H1 (cell line): ENCODE data around the gene CAMTA1. TPM values are rescaled to one million over a fixed set of nuclear protein-coding genes. Genes with fewer than 3 reads are reported as not detected.

Experiments used
- CTCF ChIA-PET: fragments of 300-600 bp; sonication (Branson Sonifier 250); formaldehyde crosslinking; loops from one replicate; lab custom pipeline; 2021; ENCODE audit not compliant: partially characterized antibody; lab: Charles Lee
- POLR2A ChIA-PET: fragments of 300-600 bp; sonication (Branson Sonifier 250); formaldehyde crosslinking; loops from one replicate; lab custom pipeline; 2021; ENCODE audit warnings: inconsistent platforms; ENCODE audit not compliant: partially characterized antibody; lab: Charles Lee
- DNase-seq, 2 experiments: peaks; one replicate each; pipeline versions ENCODE4 v3.0.0 to v3.0.0-alpha.2; 2010 to 2022; ENCODE audit warnings: low spot score in 2 of 2, low read depth in 1 of 2, mixed read lengths in 1 of 2
- FAIRE-seq: peaks from 2 replicates; lab custom pipeline; 2011; peaks lifted over from hg19 to GRCh38; lab: Jason Lieb, UNC
- H2AFZ ChIP-seq: 2 replicates; pipeline ENCODE4 v1.8.1; 2012; ENCODE audit warnings: low read length, inconsistent platforms
- H2AK5ac ChIP-seq: 2 replicates; pipeline ENCODE4 v1.6.1; 2013; ENCODE audit warnings: low read depth, low read length
- H2BK120ac ChIP-seq: replicated peaks from 2 replicates; pipeline ENCODE3; 2013; ENCODE audit warnings: low read depth, low read length, inconsistent platforms
- H2BK12ac ChIP-seq: 2 replicates; pipeline ENCODE4 v1.6.1; 2013; ENCODE audit warnings: low read depth, low read length
- H2BK15ac ChIP-seq: 2 replicates; pipeline ENCODE4 v1.6.1; 2013; ENCODE audit warnings: low read length
- H2BK20ac ChIP-seq: 2 replicates; pipeline ENCODE4 v1.6.1; 2013; ENCODE audit warnings: low read length
- H2BK5ac ChIP-seq: 2 replicates; pipeline ENCODE4 v1.6.1; 2013; ENCODE audit warnings: low read depth, low read length
- H3K14ac ChIP-seq: 2 replicates; pipeline ENCODE4 v1.6.1; 2013; ENCODE audit warnings: inconsistent platforms; ENCODE audit not compliant: insufficient read length
- H3K18ac ChIP-seq: 2 replicates; pipeline ENCODE4 v1.6.1; 2013; ENCODE audit warnings: low read length; ENCODE audit errors: extremely low read depth
- H3K23ac ChIP-seq: 2 replicates; pipeline ENCODE4 v1.6.1; 2013; ENCODE audit warnings: inconsistent platforms; ENCODE audit not compliant: insufficient read length
- H3K23me2 ChIP-seq: 2 replicates; pipeline ENCODE4 v1.6.1; 2013; ENCODE audit warnings: low read depth, low read length
- H3K27ac ChIP-seq: 2 replicates; pipeline ENCODE4 v1.6.1; 2011; ENCODE audit warnings: low read depth, low read length, inconsistent platforms
- H3K27me3 ChIP-seq, 4 experiments: replicated peaks in 1 of 4; 1 replicate in 1 of 4; 2 replicates in 3 of 4; pipeline versions ENCODE4 v1.6.1 to v1.8.1; 2011 to 2013; ENCODE audit warnings: low read length in 3 of 4, mild to moderate bottlenecking in 3 of 4, inconsistent platforms in 2 of 4, mixed read lengths in 2 of 4, moderate library complexity in 1 of 4; ENCODE audit not compliant: control insufficient read depth in 3 of 4, insufficient read depth in 3 of 4; ENCODE audit errors: extremely low read depth in 1 of 4
- H3K36me3 ChIP-seq, 4 experiments: 2 replicates each; pipeline versions ENCODE4 v1.6.1 to v1.8.1; 2011 to 2013; ENCODE audit warnings: mild to moderate bottlenecking in 4 of 4, low read length in 3 of 4, moderate library complexity in 2 of 4, control low read depth in 1 of 4, inconsistent platforms in 1 of 4; ENCODE audit not compliant: insufficient read depth in 4 of 4, control insufficient read depth in 2 of 4
- H3K4ac ChIP-seq: replicated peaks from 2 replicates; pipeline ENCODE3; 2013; ENCODE audit warnings: low read length, low read depth, mixed read lengths, inconsistent platforms; ENCODE audit not compliant: insufficient read length
- H3K4me1 ChIP-seq, 4 experiments: replicated peaks in 1 of 4; 1 replicate in 1 of 4; 2 replicates in 3 of 4; pipeline versions ENCODE4 v1.6.1 to v1.8.1; 2011 to 2013; ENCODE audit warnings: low read length in 3 of 4, inconsistent platforms in 2 of 4, mixed read lengths in 1 of 4; ENCODE audit not compliant: insufficient read depth in 4 of 4, control insufficient read depth in 3 of 4
- H3K4me2 ChIP-seq, 2 experiments: 2 replicates each; pipeline versions ENCODE4 v1.6.1 to v1.8.1; 2011 to 2013; ENCODE audit warnings: low read depth in 2 of 2, low read length in 2 of 2, control low read depth in 1 of 2, inconsistent platforms in 1 of 2, mild to moderate bottlenecking in 1 of 2; ENCODE audit not compliant: insufficient read depth in 1 of 2
- H3K4me3 ChIP-seq, 4 experiments: fragments of 200-600, 300-600 bp in 1 of 4; sonication (generic), shearing (Covaris generic), sonication (Bioruptor Twin) in 1 of 4; 2 replicates each; pipeline versions ENCODE4 v1.5.1 to v1.8.1; 2011 to 2016; ENCODE audit warnings: low read length in 4 of 4, low read depth in 3 of 4, control low read depth in 2 of 4, inconsistent platforms in 2 of 4, mild to moderate bottlenecking in 2 of 4, mixed read lengths in 1 of 4, moderate library complexity in 1 of 4; ENCODE audit not compliant: insufficient read depth in 2 of 4; ENCODE audit errors: extremely low read depth in 1 of 4
- H3K56ac ChIP-seq: replicated peaks from 2 replicates; pipeline ENCODE3; 2013; ENCODE audit warnings: low read depth, mild to moderate bottlenecking, mixed read lengths, low read length, inconsistent platforms; ENCODE audit not compliant: insufficient read length
- H3K79me1 ChIP-seq: 2 replicates; pipeline ENCODE4 v1.6.1; 2013; ENCODE audit warnings: low read depth, low read length, control low read depth
- H3K79me2 ChIP-seq, 2 experiments: 2 replicates each; pipeline versions ENCODE4 v1.6.1 to v1.8.1; 2012 to 2013; ENCODE audit warnings: low read length in 2 of 2, mild to moderate bottlenecking in 2 of 2, inconsistent platforms in 1 of 2; ENCODE audit not compliant: insufficient read depth in 2 of 2, control insufficient read depth in 1 of 2
- H3K9ac ChIP-seq, 4 experiments: replicated peaks in 1 of 4; 1 replicate in 1 of 4; 2 replicates in 3 of 4; pipeline versions ENCODE4 v1.6.1 to v1.8.1; 2011 to 2013; ENCODE audit warnings: low read depth in 3 of 4, low read length in 3 of 4, control low read depth in 2 of 4, mild to moderate bottlenecking in 2 of 4, moderate library complexity in 2 of 4, inconsistent platforms in 1 of 4; ENCODE audit errors: extremely low read depth in 1 of 4
- H3K9me3 ChIP-seq, 2 experiments: 2 replicates each; pipeline versions ENCODE4 v1.6.1 to v1.8.1; 2012 to 2013; ENCODE audit warnings: mild to moderate bottlenecking in 2 of 2, moderate library complexity in 2 of 2, control low read depth in 1 of 2, inconsistent platforms in 1 of 2, low read depth in 1 of 2, low read length in 1 of 2, mixed read lengths in 1 of 2; ENCODE audit not compliant: insufficient read depth in 2 of 2
- H4K20me1 ChIP-seq, 2 experiments: replicated peaks in 1 of 2; 2 replicates each; pipeline versions ENCODE3 to v1.8.1; 2011 to 2013; ENCODE audit warnings: inconsistent platforms in 2 of 2, low read length in 2 of 2, mild to moderate bottlenecking in 1 of 2; ENCODE audit not compliant: insufficient read depth in 2 of 2, control insufficient read depth in 1 of 2
- H4K5ac ChIP-seq: 2 replicates; pipeline ENCODE4 v1.6.1; 2013; ENCODE audit warnings: low read length, low read depth, mixed read lengths, inconsistent platforms; ENCODE audit not compliant: insufficient read length
- H4K8ac ChIP-seq: 2 replicates; pipeline ENCODE4 v1.8.0; 2013; ENCODE audit warnings: mild to moderate bottlenecking, moderate library complexity, low read length, inconsistent platforms; ENCODE audit not compliant: insufficient read depth; ENCODE audit errors: extremely low read depth
- H4K91ac ChIP-seq: replicated peaks from 2 replicates; pipeline ENCODE3; 2013; ENCODE audit warnings: low read length, mixed read lengths, inconsistent platforms; ENCODE audit not compliant: insufficient read length
- CTCF ChIP-seq, 3 experiments: IDR thresholded peaks; 1 replicate in 2 of 3; 2 replicates in 1 of 3; pipeline versions ENCODE4 v1.5.1 to v1.6.1; 2011; ENCODE audit warnings: low read length in 3 of 3, mild to moderate bottlenecking in 3 of 3, inconsistent platforms in 2 of 3, low read depth in 1 of 3, moderate library complexity in 1 of 3; ENCODE audit not compliant: insufficient read depth in 1 of 3; ENCODE audit errors: control extremely low read depth in 1 of 3
- MAFK ChIP-seq: IDR thresholded peaks from 2 replicates; pipeline ENCODE4 v1.6.1; 2012; ENCODE audit warnings: low read depth, mild to moderate bottlenecking, improper control_type of control experiment, low read length
- RAD21 ChIP-seq, 2 experiments: IDR thresholded peaks in 1 of 2; conservative IDR thresholded peaks in 1 of 2; 2 replicates each; pipeline ENCODE4 v1.6.1; 2011; ENCODE audit warnings: low read depth in 2 of 2, low read length in 2 of 2, improper control_type of control experiment in 1 of 2, inconsistent platforms in 1 of 2, mild to moderate bottlenecking in 1 of 2, moderate library complexity in 1 of 2
- SP4 ChIP-seq: IDR thresholded peaks from 2 replicates; pipeline ENCODE4 v1.6.1; 2012; ENCODE audit warnings: low read length, inconsistent platforms
- WGBS, 2 experiments: shearing (Covaris generic) in 1 of 2; methylation state at CpG; one replicate each; pipeline versions ENCODE4 v1.1.6 to v1.1.7; 2013 to 2015; ENCODE audit warnings: low lambda C conversion rate in 2 of 2, mixed read lengths in 2 of 2, inconsistent platforms in 1 of 2, low coverage in 1 of 2, missing lambda C conversion rate in 1 of 2; ENCODE audit not compliant: insufficient replicate concordance in 2 of 2, insufficient coverage in 1 of 2, insufficient read length in 1 of 2; ENCODE audit errors: extremely low coverage in 1 of 2, missing lambda C conversion rate in 1 of 2; 5-methylcytosine and 5-hydroxymethylcytosine counted together
- polyA plus RNA-seq, 7 experiments: library from polyadenylated mRNA; depleted of rRNA in 3 of 7; stranded (reverse) in 5 of 7; unstranded in 2 of 7; fragments of >200 nt in 5 of 7; fragments of 200-250 nt in 2 of 7; gene quantifications; 1 replicate in 5 of 7; 2 replicates in 1 of 7; 4 replicates in 1 of 7; pipeline versions ENCODE4 v1.2.1 to v1.2.3, GENCODE V29; 2011 to 2013; ENCODE audit warnings: missing spikeins in 2 of 7, mixed read lengths in 2 of 7
- total RNA-seq: library from RNA; stranded (reverse); fragmentation: NEBNext Ultra II Directional; extraction: Animal tissue kit (Norgen Biotek cat#: 25700); gene quantifications from 2 replicates; pipeline ENCODE4 v1.2.1, GENCODE V29; 2021

The CAMTA1 gene
- total and polyA plus RNA-seq, 2 of the 8 experiments (the other 6 are each of a cell fraction or from before 2014, with no cell fraction given), result 65.0 to 119 TPM

- H3K23me2 ChIP-seq, result no peaks in the 10 kb centered on the region
- H3K36me3 ChIP-seq, result no peaks in the 10 kb centered on the region
- no peak overlapping the region for H3K56ac ChIP-seq
- no peak overlapping the region for H2AFZ ChIP-seq
- no peak for DNase-seq
- H3K79me1 ChIP-seq, result no peaks in the 10 kb centered on the region
- no peak overlapping the region for H3K4me3 ChIP-seq
- H3K4ac ChIP-seq, result no peak overlapping the region
- no peaks in the 10 kb centered on the region for H3K9me3 ChIP-seq
- no peak overlapping the region for H2AK5ac ChIP-seq
- no peak overlapping the region for H3K14ac ChIP-seq
- H3K27me3 ChIP-seq, result no peaks in the 10 kb centered on the region; a peak in 1 of 7 replicates
- no peak overlapping the region for H2BK120ac ChIP-seq
- H3K79me2 ChIP-seq, result no peaks in the 10 kb centered on the region
- H3K4me1 ChIP-seq, result no peaks in the 10 kb centered on the region
- no peak overlapping the region for H4K91ac ChIP-seq
- no peak overlapping the region for H3K23ac ChIP-seq
- no peak overlapping the region for H2BK20ac ChIP-seq
- H3K18ac ChIP-seq, result no peak overlapping the region
- ChIA-PET CTCF (interaction anchor here (5.8 kb wide), 1 partner anchor 16 kb away, joined by 42 read pairs; no protein-coding TSS in a partner anchor), POLR2A (no interaction called here)
- no peak overlapping the region for H3K9ac ChIP-seq
- H4K8ac ChIP-seq, result no peak overlapping the region
- H3K4me2 ChIP-seq, result no peak overlapping the region
- no peaks in the 10 kb centered on the region for H4K20me1 ChIP-seq
- FAIRE-seq, result no peak
- H4K5ac ChIP-seq, result no peak overlapping the region
- TF ChIP-seq MAFK, result peak; percentile 21; the same call in 1 of the 2 replicates
- TF ChIP-seq SP4, result no peak
- peak; percentile 31 to 43 (median 37); a peak in 3 of 4 replicates for TF ChIP-seq CTCF (IDR thresholded peaks at IDR 0.05; ENCODE audit: control extremely low read depth in 1 of 3, insufficient read depth in 1 of 3, low read depth in 1 of 3, low read length in 3 of 3)
- peak; percentile 46 to 51 for TF ChIP-seq RAD21 (IDR thresholded peaks at IDR 0.05 in 1 of 2, conservative IDR thresholded peaks at IDR 0.05 in 1 of 2; ENCODE audit: low read depth in 2 of 2, low read length in 2 of 2)
- no peak overlapping the region for H2BK5ac ChIP-seq
- WGBS, 2 experiments, result 74% methylated on average over 14 of the region's 14 CpGs; no CpG with 5 or more reads in 1 of the 2 experiments
- no peak overlapping the region for H2BK12ac ChIP-seq
- H3K27ac ChIP-seq, result no peak overlapping the region
- H2BK15ac ChIP-seq, result no peak overlapping the region
Measured at GRCh38 chr1:7576946-7577657, 791.8 kb downstream of the CAMTA1 start.
